Cardiac muscle cell (in vitro differentiated cells and primary cell): ENCODE measurements around the gene FAM185A. TPM values are rescaled to one million over a fixed set of nuclear protein-coding genes. Genes with fewer than 3 reads are reported as not detected.
"Not testable (repeated sequence)": the region's sequence is repeated elsewhere in the genome, so short reads cannot be mapped to it uniquely, and the experiment has no call there.

ENCODE experiments used
- DNase-seq, 2 donors: peaks; one replicate each; pipeline versions ENCODE4 v3.0.0 to v3.0.0-alpha.2; 2010 to 2017; ENCODE audit warnings: low read depth in 1 of 2, low spot score in 1 of 2
- H3K27ac ChIP-seq: fragments of 200-600 bp; sonication (generic); 2 replicates; pipeline ENCODE4 v1.5.1; 2016
- H3K27me3 ChIP-seq: fragments of 200-600 bp; sonication (generic); 2 replicates; pipeline ENCODE4 v1.6.0; 2016; ENCODE audit warnings: control low read depth
- H3K36me3 ChIP-seq: fragments of 200-600 bp; sonication (generic); 2 replicates; pipeline ENCODE4 v1.5.1; 2016; ENCODE audit warnings: control low read depth
- H3K4me1 ChIP-seq: fragments of 200-600 bp; sonication (generic); 2 replicates; pipeline ENCODE4 v1.8.1; 2017; ENCODE audit warnings: low read depth, mild to moderate bottlenecking, mixed run types
- H3K4me3 ChIP-seq: fragments of 200-600 bp; sonication (generic); 2 replicates; pipeline ENCODE4 v1.5.1; 2016; ENCODE audit warnings: mild to moderate bottlenecking
- H3K9me3 ChIP-seq: fragments of 200-600 bp; sonication (generic); 2 replicates; pipeline ENCODE4 v1.5.1; 2017; ENCODE audit warnings: low read depth, mild to moderate bottlenecking, control low read depth
- polyA plus RNA-seq: library from polyadenylated mRNA; unstranded; fragments of >200 nt; fragmentation: Nextera tagmentation; extraction: Ambion mirVana; gene quantifications from 2 replicates; pipeline ENCODE4 v1.2.1, GENCODE V29; 2016
- total RNA-seq: library from RNA; depleted of rRNA; stranded (reverse); fragments of >200 nt; gene quantifications from 2 replicates; pipeline ENCODE4 v1.2.3, GENCODE V29; 2016

Gene FAM185A
- 14.9 and 32.4 TPM in 2 replicates for total RNA-seq
- polyA plus RNA-seq: 10.5 and 12.1 TPM in 2 replicates

GRCh38 chr7:102748605-102749444 lies at the start of gene FAM185A:
TSS of gene FAM185A (plus strand) at chr7:102748999. CDS start at chr7:102749208, 209 bp downstream.
- H3K27me3 ChIP-seq: not testable (repeated sequence)

GRCh38 chr7:102713011-102713690 lies 35.6 kb upstream of the FAM185A start:
- peak in 1 of 2 donors; percentile 6 for DNase-seq
- not testable (repeated sequence) for H3K9me3 ChIP-seq, H3K36me3 ChIP-seq, H3K4me3 ChIP-seq, H3K27me3 ChIP-seq, H3K4me1 ChIP-seq, H3K27ac ChIP-seq

More at GRCh38 chr7:102748605-102749444, at the start of gene FAM185A:
- H3K4me1 ChIP-seq, H3K9me3 ChIP-seq, H3K36me3 ChIP-seq: not testable (repeated sequence)
- Histone ChIP-seq H3K27ac (peak within 1 kb of the TSS; percentile 71), H3K4me3 (peak within 1 kb of the TSS; percentile 76)
- DNase-seq: peak; percentile 99 to 100

- not testable (repeated sequence) for H3K4me1 ChIP-seq, H3K9me3 ChIP-seq, H3K36me3 ChIP-seq
These were observed 35.1 kb upstream of the FAM185A start for GRCh38 chr7:102713691-102714080.

GRCh38 chr7:102714774-102715522 lies 33.9 kb upstream of the FAM185A start:
- not testable (repeated sequence) for H3K4me1 ChIP-seq, DNase-seq, H3K36me3 ChIP-seq, H3K9me3 ChIP-seq, H3K4me3 ChIP-seq, H3K27me3 ChIP-seq, H3K27ac ChIP-seq

More at GRCh38 chr7:102713691-102714080, 35.1 kb upstream of the FAM185A start:
- not testable (repeated sequence) for H3K4me3 ChIP-seq, DNase-seq, H3K27ac ChIP-seq, H3K27me3 ChIP-seq

- H3K4me3 ChIP-seq, H3K27me3 ChIP-seq, H3K36me3 ChIP-seq, H3K4me1 ChIP-seq, H3K27ac ChIP-seq, H3K9me3 ChIP-seq: not testable (repeated sequence)
- peak in 1 of 2 donors; percentile 3 for DNase-seq
These were observed 33.1 kb upstream of the FAM185A start for GRCh38 chr7:102715718-102716117.

- not testable (repeated sequence) for H3K9me3 ChIP-seq, H3K36me3 ChIP-seq, H3K4me3 ChIP-seq, H3K27me3 ChIP-seq, H3K4me1 ChIP-seq, H3K27ac ChIP-seq
- peak in 1 of 2 donors; percentile 58 for DNase-seq
These were observed 30.3 kb upstream of the FAM185A start for GRCh38 chr7:102718491-102718890.

- H3K27ac ChIP-seq, H3K27me3 ChIP-seq, DNase-seq, H3K36me3 ChIP-seq, H3K9me3 ChIP-seq, H3K4me1 ChIP-seq, H3K4me3 ChIP-seq: not testable (repeated sequence)
These were observed 22.6 kb upstream of the FAM185A start for GRCh38 chr7:102726170-102726569.

GRCh38 chr7:102729670-102730069 lies 19.1 kb upstream of the FAM185A start:
- not testable (repeated sequence) for H3K9me3 ChIP-seq, H3K27me3 ChIP-seq, H3K4me1 ChIP-seq, H3K4me3 ChIP-seq, H3K27ac ChIP-seq, DNase-seq, H3K36me3 ChIP-seq

- not testable (repeated sequence) for H3K4me3 ChIP-seq, DNase-seq, H3K9me3 ChIP-seq, H3K27ac ChIP-seq, H3K4me1 ChIP-seq, H3K36me3 ChIP-seq, H3K27me3 ChIP-seq
These were observed 18.4 kb upstream of the FAM185A start for GRCh38 chr7:102730431-102730830.

GRCh38 chr7:102742002-102742771 lies 6.6 kb upstream of the FAM185A start:
- H3K4me1 ChIP-seq, H3K36me3 ChIP-seq, H3K27me3 ChIP-seq, H3K27ac ChIP-seq, H3K4me3 ChIP-seq, DNase-seq, H3K9me3 ChIP-seq: not testable (repeated sequence)

GRCh38 chr7:102743861-102744260 lies 4.9 kb upstream of the FAM185A start:
- H3K27ac ChIP-seq, H3K9me3 ChIP-seq, H3K4me1 ChIP-seq, DNase-seq, H3K27me3 ChIP-seq, H3K4me3 ChIP-seq, H3K36me3 ChIP-seq: not testable (repeated sequence)

- H3K4me3 ChIP-seq, H3K27ac ChIP-seq, H3K36me3 ChIP-seq, H3K27me3 ChIP-seq, H3K9me3 ChIP-seq, H3K4me1 ChIP-seq: not testable (repeated sequence)
- peak in 1 of 2 donors; percentile 23 for DNase-seq
These were observed 3.1 kb upstream of the FAM185A start for GRCh38 chr7:102745494-102746288.

- H3K27ac ChIP-seq: peak overlapping the region; percentile 71
- DNase-seq: not testable (repeated sequence)
These were observed 617 bp downstream of the FAM185A start for GRCh38 chr7:102749445-102749786.

More at GRCh38 chr7:102749445-102749786, 617 bp downstream of the FAM185A start:
- H3K36me3 ChIP-seq, H3K4me1 ChIP-seq, H3K27me3 ChIP-seq, H3K9me3 ChIP-seq: not testable (repeated sequence)
- peak overlapping the region; percentile 76 for H3K4me3 ChIP-seq
